Fibroblast of mammary gland (primary cell): ENCODE data around the gene EPAS1.

Experiments
- DNase-seq: peaks from one replicate; pipeline ENCODE4 v3.0.0-alpha.2; 2010; ENCODE audit warnings: low read depth
- H3K4me3 ChIP-seq: 2 replicates; pipeline ENCODE4 v1.5.1; 2011; ENCODE audit warnings: low read depth, mild to moderate bottlenecking, low read length, moderate library complexity; ENCODE audit not compliant: control insufficient read depth
- CTCF ChIP-seq: conservative IDR thresholded peaks from 2 replicates; pipeline ENCODE4 v1.5.1; 2011; ENCODE audit warnings: low read depth, low read length, inconsistent platforms; ENCODE audit not compliant: control insufficient read depth, insufficient read depth

The EPAS1 gene

GRCh38 chr2:46378616-46379015, 81.4 kb downstream of the EPAS1 start:
- no peak for DNase-seq
- no peak for TF ChIP-seq CTCF

GRCh38 chr2:46379213-46380037, 82.2 kb downstream of the EPAS1 start:
- DNase-seq: no peak
- TF ChIP-seq CTCF: no peak
- H3K4me3 ChIP-seq: no peak overlapping the region

More at GRCh38 chr2:46378616-46379015, 81.4 kb downstream of the EPAS1 start:
- H3K4me3 ChIP-seq: no peak overlapping the region

GRCh38 chr2:46380038-46380940, 83.1 kb downstream of the EPAS1 start:
- DNase-seq: no peak
- no peak for TF ChIP-seq CTCF
- H3K4me3 ChIP-seq: no peak overlapping the region

GRCh38 chr2:46381263-46381849, 84.1 kb downstream of the EPAS1 start:
- H3K4me3 ChIP-seq: no peak overlapping the region
- TF ChIP-seq CTCF: no peak
- DNase-seq: no peak

- no peak for TF ChIP-seq CTCF
- no peak overlapping the region for H3K4me3 ChIP-seq
- no peak for DNase-seq
Observed at GRCh38 chr2:46381871-46382270, 84.7 kb downstream of the EPAS1 start.

GRCh38 chr2:46382331-46383112, 85.3 kb downstream of the EPAS1 start:
- no peak overlapping the region for H3K4me3 ChIP-seq
- TF ChIP-seq CTCF: no peak
- DNase-seq: no peak
